B cell (primary cell): ENCODE results near the gene PREB.

Experiments
- EZH2 ChIP-seq: IDR thresholded peaks from 2 replicates; pipeline ENCODE4 v1.6.1; 2012; ENCODE audit warnings: borderline replicate concordance, low read depth, mild to moderate bottlenecking, moderate library complexity, low read length; ENCODE audit not compliant: insufficient read depth, poor library complexity, severe bottlenecking
- TF ChIP-seq, protein P1 (sequence below): fragments of 200-600 bp; IDR thresholded peaks from one replicate; pipeline ENCODE4 v1.8.0; 2022; ENCODE audit warnings: antibody characterized with exemption, mild to moderate bottlenecking

DNA sequence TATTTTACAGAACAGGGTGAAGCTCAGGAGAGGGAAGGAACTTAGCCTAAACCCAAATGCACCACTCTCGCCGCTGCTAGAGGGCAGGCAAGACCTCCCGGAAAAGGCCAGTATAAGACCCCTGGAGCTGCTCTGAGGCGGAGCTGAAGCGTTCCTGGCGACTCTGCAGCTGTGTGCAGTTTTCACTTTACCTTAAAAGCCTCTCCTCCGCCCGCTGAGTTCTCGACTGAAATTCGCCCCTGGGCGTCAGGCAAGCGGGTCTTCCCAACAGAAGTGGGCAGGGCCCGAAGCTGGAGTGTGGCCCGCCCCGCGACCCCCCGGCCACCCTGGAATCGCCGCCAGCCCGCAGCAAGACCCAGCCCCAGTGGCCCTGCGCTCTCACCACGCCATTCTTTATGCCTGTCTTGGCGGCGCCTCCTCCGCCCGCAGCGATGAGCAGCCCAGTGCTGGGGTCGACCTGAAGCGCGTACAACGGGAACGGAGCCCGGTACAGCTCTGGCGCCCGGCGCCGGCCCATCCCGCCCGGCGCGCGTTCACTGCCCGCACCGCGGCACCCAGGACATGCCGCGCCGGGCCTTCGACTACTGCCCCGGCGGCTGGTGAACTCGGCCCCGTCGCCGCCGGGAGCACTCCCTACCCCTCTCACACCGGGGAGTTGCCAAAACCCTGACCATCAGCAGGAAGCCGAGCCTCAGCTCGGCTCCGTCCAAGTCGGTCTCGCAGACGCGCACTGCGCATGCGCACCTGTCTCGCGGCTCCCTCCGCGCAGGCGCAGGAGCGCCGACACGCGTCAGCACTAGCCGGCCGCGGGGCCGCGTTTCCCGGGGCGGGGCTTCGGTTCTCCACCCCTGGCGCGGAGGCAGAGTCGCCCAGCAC lies at the start of gene PREB:
- TF ChIP-seq, protein P1, sequence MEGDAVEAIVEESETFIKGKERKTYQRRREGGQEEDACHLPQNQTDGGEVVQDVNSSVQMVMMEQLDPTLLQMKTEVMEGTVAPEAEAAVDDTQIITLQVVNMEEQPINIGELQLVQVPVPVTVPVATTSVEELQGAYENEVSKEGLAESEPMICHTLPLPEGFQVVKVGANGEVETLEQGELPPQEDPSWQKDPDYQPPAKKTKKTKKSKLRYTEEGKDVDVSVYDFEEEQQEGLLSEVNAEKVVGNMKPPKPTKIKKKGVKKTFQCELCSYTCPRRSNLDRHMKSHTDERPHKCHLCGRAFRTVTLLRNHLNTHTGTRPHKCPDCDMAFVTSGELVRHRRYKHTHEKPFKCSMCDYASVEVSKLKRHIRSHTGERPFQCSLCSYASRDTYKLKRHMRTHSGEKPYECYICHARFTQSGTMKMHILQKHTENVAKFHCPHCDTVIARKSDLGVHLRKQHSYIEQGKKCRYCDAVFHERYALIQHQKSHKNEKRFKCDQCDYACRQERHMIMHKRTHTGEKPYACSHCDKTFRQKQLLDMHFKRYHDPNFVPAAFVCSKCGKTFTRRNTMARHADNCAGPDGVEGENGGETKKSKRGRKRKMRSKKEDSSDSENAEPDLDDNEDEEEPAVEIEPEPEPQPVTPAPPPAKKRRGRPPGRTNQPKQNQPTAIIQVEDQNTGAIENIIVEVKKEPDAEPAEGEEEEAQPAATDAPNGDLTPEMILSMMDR = no peak
- no peak for TF ChIP-seq EZH2
